Thymus (tissue), 11 donors: Measurements from ENCODE around the gene NECTIN1. TPM values are rescaled to one million over a fixed set of nuclear protein-coding genes. Genes with fewer than 3 reads are reported as not detected.
A peak's percentile ranks its signal among the peaks of the same experiment; 100 is the strongest.

Source experiments
- DNase-seq, 9 donors: peaks; one replicate each; pipeline ENCODE4 v3.0.0-alpha.2; 2013; ENCODE audit warnings: low spot score in 9 of 9, low read depth in 6 of 9, missing footprints in 1 of 9
- H3K27ac ChIP-seq, 2 donors: one replicate each; pipeline ENCODE4 v1.5.1; 2013; ENCODE audit warnings: control low read depth in 1 of 2, low read depth in 1 of 2, low read length in 1 of 2, mild to moderate bottlenecking in 1 of 2, moderate library complexity in 1 of 2
- H3K27me3 ChIP-seq, 2 donors: one replicate each; pipeline ENCODE4 v1.5.1; 2013; ENCODE audit warnings: low read length in 1 of 2; ENCODE audit not compliant: control insufficient read depth in 2 of 2, insufficient read depth in 1 of 2
- H3K36me3 ChIP-seq, 2 donors: one replicate each; pipeline ENCODE4 v1.5.1; 2013; ENCODE audit warnings: low read length in 1 of 2, mild to moderate bottlenecking in 1 of 2, moderate library complexity in 1 of 2; ENCODE audit not compliant: control insufficient read depth in 2 of 2, insufficient read depth in 2 of 2
- H3K4me1 ChIP-seq, 2 donors: one replicate each; pipeline ENCODE4 v1.5.1; 2013; ENCODE audit warnings: low read length in 2 of 2; ENCODE audit not compliant: control insufficient read depth in 2 of 2, insufficient read depth in 2 of 2
- H3K4me3 ChIP-seq, 2 donors: one replicate each; pipeline ENCODE4 v1.5.1; 2013; ENCODE audit warnings: low read length in 2 of 2, control low read depth in 1 of 2, mild to moderate bottlenecking in 1 of 2
- H3K9me3 ChIP-seq, 2 donors: one replicate each; pipeline ENCODE4 v1.5.1; 2013; ENCODE audit warnings: low read length in 1 of 2, mild to moderate bottlenecking in 1 of 2; ENCODE audit not compliant: control insufficient read depth in 2 of 2, insufficient read depth in 1 of 2
- WGBS: extraction: QIAGEN DNeasy Blood & Tissue Kit; methylation state at CpG from one replicate; pipeline ENCODE4 v1.1.7; 2013; 5-methylcytosine and 5-hydroxymethylcytosine counted together
- polyA plus RNA-seq: library from polyadenylated mRNA; stranded (reverse); fragments of 200-250 nt; gene quantifications from one replicate; pipeline ENCODE4 v1.2.3, GENCODE V29; 2013
- total RNA-seq: library from RNA; stranded (reverse); fragments of 120-200 nt; gene quantifications from one replicate; pipeline ENCODE4 v1.2.4, GENCODE V29; 2013
- donor health status: healthy.

The NECTIN1 gene
- total and polyA plus RNA-seq, 2 donors, result 6.5 to 11.7 TPM

DNA sequence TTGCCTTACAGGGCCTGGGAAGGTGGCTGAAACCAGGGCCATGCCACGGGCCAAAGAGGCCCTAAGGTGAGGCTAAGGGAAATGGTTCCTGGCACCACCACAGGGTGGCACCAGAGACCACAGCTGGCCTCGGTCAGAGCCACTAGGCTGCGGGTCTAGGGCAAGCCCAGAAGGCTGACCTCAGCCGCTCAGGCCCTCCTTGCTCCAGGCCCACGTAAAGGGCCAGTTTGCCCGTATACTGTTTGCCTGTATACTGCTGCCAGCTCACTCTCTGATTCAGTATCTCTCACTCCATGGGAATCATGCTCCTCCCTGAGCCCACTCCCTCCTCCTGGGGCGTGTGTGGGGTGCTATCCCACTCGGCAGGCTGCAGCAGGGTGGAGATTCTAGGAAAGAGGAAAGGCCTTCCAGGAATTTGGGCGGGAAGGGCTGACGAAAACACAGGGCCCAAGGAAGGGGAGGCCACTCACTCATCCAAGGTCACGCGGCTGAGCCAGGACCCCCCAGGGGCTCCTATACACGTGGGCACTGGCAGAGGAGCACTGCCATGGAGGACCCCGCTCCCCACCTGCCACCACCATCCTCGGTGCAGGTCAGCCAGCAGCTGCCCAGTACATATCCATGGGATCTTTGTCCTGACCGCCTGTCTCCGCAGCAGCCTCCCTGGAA, 62.4 kb downstream of the NECTIN1 start:
- H3K4me3 ChIP-seq, result no peak overlapping the region
- no peak overlapping the region for H3K27ac ChIP-seq
- WGBS, result 71% methylated on average over 17 of the region's 17 CpGs
- H3K36me3 ChIP-seq, result no peaks in the 10 kb centered on the region
- peaks cover 0 to 5% of the 10 kb centered on the region in 2 donors for H3K4me1 ChIP-seq
- H3K27me3 ChIP-seq, result no peaks in the 10 kb centered on the region
- no peaks in the 10 kb centered on the region for H3K9me3 ChIP-seq
- peak in 5 of 9 donors; percentile 26 to 64 (median 46) for DNase-seq

DNA sequence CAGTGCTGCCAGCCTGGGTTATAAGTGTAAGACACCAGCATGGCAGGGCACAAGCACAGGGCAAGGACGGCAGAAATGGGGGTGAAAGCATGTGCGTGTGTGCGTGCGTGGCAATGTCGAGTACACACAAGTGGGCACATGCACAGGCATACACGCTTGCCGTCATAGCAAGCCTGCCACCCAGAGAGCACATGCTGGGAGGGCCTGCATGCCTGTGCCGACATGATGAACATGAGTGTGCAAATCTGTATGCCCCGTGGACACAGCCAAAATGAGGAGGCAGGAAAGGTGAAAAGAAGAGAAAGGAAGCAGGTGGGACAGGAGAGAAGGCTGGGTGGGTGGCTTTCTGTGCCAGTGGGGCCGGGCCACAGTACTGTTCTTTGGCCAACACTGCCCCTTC, 62.9 kb downstream of the NECTIN1 start:
- Histone ChIP-seq H3K4me1 (peaks cover 0 to under 1% of the 10 kb centered on the region in 2 donors), H3K9me3 (no peaks in the 10 kb centered on the region), H3K27me3 (no peaks in the 10 kb centered on the region), H3K4me3 (no peak overlapping the region), H3K36me3 (no peaks in the 10 kb centered on the region), H3K27ac (no peak overlapping the region)
- no peak for DNase-seq
- 86% methylated on average over 10 of the region's 10 CpGs for WGBS

GRCh38 chr11:119664701-119665420, 64.1 kb downstream of the NECTIN1 start:
- Histone ChIP-seq H3K27ac (no peak overlapping the region), H3K4me3 (no peak overlapping the region), H3K36me3 (no peaks in the 10 kb centered on the region), H3K4me1 (no peaks in the 10 kb centered on the region), H3K9me3 (no peaks in the 10 kb centered on the region), H3K27me3 (no peaks in the 10 kb centered on the region)
- no peak for DNase-seq
- WGBS, result 97% methylated on average over 44 of the region's 44 CpGs

- Histone ChIP-seq H3K36me3 (no peaks in the 10 kb centered on the region), H3K27ac (no peak overlapping the region), H3K4me1 (no peaks in the 10 kb centered on the region), H3K27me3 (no peaks in the 10 kb centered on the region), H3K4me3 (no peak overlapping the region), H3K9me3 (no peaks in the 10 kb centered on the region)
- 94% methylated on average over 9 of the region's 9 CpGs for whole genome bisulfite sequencing
- no peak for DNase-seq
These were observed 64.9 kb downstream of the NECTIN1 start for GRCh38 chr11:119664063-119664572.

GRCh38 chr11:119663279-119663678, 65.7 kb downstream of the NECTIN1 start:
- H3K9me3 ChIP-seq, result no peaks in the 10 kb centered on the region
- no peak overlapping the region for H3K4me3 ChIP-seq
- H3K4me1 ChIP-seq, result no peaks in the 10 kb centered on the region
- DNase-seq, result no peak
- no peak overlapping the region for H3K27ac ChIP-seq
- WGBS, result 95% methylated on average over 4 of the region's 4 CpGs
- H3K36me3 ChIP-seq, result no peaks in the 10 kb centered on the region
- no peaks in the 10 kb centered on the region for H3K27me3 ChIP-seq

- DNase-seq, result no peak
- Histone ChIP-seq H3K4me1 (no peaks in the 10 kb centered on the region), H3K36me3 (no peaks in the 10 kb centered on the region), H3K27ac (no peak overlapping the region), H3K9me3 (no peaks in the 10 kb centered on the region), H3K4me3 (no peak overlapping the region), H3K27me3 (no peaks in the 10 kb centered on the region)
- WGBS, result 89% methylated on average over 4 of the region's 4 CpGs
These were observed 67.8 kb downstream of the NECTIN1 start for GRCh38 chr11:119661226-119661625.

DNA sequence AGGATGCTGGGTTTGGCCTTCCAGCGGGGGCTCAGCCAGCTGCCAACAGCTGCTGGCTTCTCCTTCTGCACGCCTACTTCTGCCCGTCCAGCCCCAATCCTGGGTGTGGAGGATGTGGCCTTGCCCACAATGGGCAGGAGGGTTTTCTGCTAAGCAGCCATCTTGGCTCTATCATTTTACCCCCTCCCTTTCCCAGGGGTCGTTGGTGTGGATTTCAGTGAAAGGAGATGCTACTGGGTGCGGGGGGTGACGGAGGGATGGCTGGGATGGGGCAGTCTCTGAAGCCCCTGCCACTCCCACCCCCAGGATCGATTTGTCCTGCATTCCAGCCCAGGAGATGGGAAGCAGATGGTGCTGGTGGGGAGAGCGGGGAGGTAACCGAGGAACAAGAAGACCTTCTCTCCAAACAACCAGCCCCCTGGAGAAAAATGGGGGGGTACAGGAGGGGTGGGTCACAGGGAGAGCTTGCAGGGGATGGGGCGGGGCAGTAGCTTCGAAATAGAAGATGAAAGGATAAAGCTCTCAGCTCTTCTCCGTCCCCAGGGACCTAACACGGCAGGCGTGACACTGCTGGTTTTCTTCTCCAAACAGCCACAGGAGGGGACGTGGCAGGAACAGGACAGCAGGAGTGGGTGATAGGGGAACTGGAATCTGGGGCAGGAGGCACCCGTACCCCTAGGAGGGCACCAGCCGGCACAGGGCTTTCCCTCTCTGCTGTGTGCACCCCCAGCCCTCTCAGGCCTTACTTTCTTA, 68.9 kb downstream of the NECTIN1 start:
- no peaks in the 10 kb centered on the region for H3K36me3 ChIP-seq
- H3K9me3 ChIP-seq, result no peaks in the 10 kb centered on the region
- WGBS, result 86% methylated on average over 17 of the region's 17 CpGs
- DNase-seq, result no peak
- H3K4me3 ChIP-seq, result no peak overlapping the region
- H3K27ac ChIP-seq, result no peak overlapping the region
- no peaks in the 10 kb centered on the region for H3K27me3 ChIP-seq
- no peaks in the 10 kb centered on the region for H3K4me1 ChIP-seq

- no peak overlapping the region for H3K27ac ChIP-seq
- H3K4me3 ChIP-seq, result no peak overlapping the region
- no peaks in the 10 kb centered on the region for H3K36me3 ChIP-seq
- H3K9me3 ChIP-seq, result peaks cover 0 to under 1% of the 10 kb centered on the region in 2 donors
- no peak for DNase-seq
- no peaks in the 10 kb centered on the region for H3K4me1 ChIP-seq
- peaks cover 0 to 3% of the 10 kb centered on the region in 2 donors for H3K27me3 ChIP-seq
- 92% methylated on average over 22 of the region's 22 CpGs for WGBS
These were observed 75.9 kb downstream of the NECTIN1 start for GRCh38 chr11:119652907-119653659.
